Neuronal stem cell (in vitro differentiated cells): Measurements from ENCODE around the gene MSANTD3. TPM values are rescaled to one million over a fixed set of nuclear protein-coding genes. Genes with fewer than 3 reads are reported as not detected.
"Not testable (repeated sequence)": the region's sequence is repeated elsewhere in the genome, so short reads cannot be mapped to it uniquely, and the experiment has no call there.

Experiments
- DNase-seq: peaks from one replicate; pipeline ENCODE4 v3.0.0-alpha.2; 2013; ENCODE audit warnings: low spot score
- H2AFZ ChIP-seq: one replicate; pipeline ENCODE4 v1.6.1; 2013; ENCODE audit warnings: mild to moderate bottlenecking, low read length, inconsistent platforms
- H2AK5ac ChIP-seq: 2 replicates; pipeline ENCODE4 v1.6.1; 2013; ENCODE audit warnings: low read depth, mild to moderate bottlenecking, inconsistent platforms, low read length, moderate library complexity, mixed read lengths
- H2BK120ac ChIP-seq: 2 replicates; pipeline ENCODE4 v1.6.1; 2013; ENCODE audit warnings: low read depth, mild to moderate bottlenecking, inconsistent platforms, low read length, moderate library complexity, mixed read lengths
- H2BK12ac ChIP-seq: one replicate; pipeline ENCODE4 v1.6.1; 2013; ENCODE audit warnings: low read length, inconsistent platforms
- H2BK15ac ChIP-seq: 2 replicates; pipeline ENCODE4 v1.6.1; 2013; ENCODE audit warnings: mild to moderate bottlenecking, low read length, inconsistent platforms, mixed read lengths
- H2BK5ac ChIP-seq: one replicate; pipeline ENCODE4 v1.6.1; 2013; ENCODE audit warnings: inconsistent platforms, mild to moderate bottlenecking, low read length, moderate library complexity
- H3K14ac ChIP-seq: one replicate; pipeline ENCODE4 v1.6.1; 2013; ENCODE audit warnings: low read length, inconsistent platforms
- H3K18ac ChIP-seq: 2 replicates; pipeline ENCODE4 v1.6.1; 2013; ENCODE audit warnings: low read length, inconsistent platforms
- H3K23ac ChIP-seq: 2 replicates; pipeline ENCODE4 v1.6.1; 2013; ENCODE audit warnings: low read depth, mild to moderate bottlenecking, mixed read lengths, low read length, inconsistent platforms; ENCODE audit not compliant: poor library complexity
- H3K27ac ChIP-seq: replicated peaks from 3 replicates; pipeline ENCODE4 v1.5.1; 2013; ENCODE audit warnings: low read length, inconsistent platforms
- H3K27me3 ChIP-seq, 3 experiments: 2 replicates each; pipeline ENCODE4 v1.6.1; 2013; ENCODE audit warnings: low read length in 3 of 3, mild to moderate bottlenecking in 2 of 3, inconsistent platforms in 1 of 3, low read depth in 1 of 3, mixed read lengths in 1 of 3, moderate library complexity in 1 of 3; ENCODE audit not compliant: control insufficient read depth in 3 of 3, insufficient read depth in 3 of 3
- H3K36me3 ChIP-seq, 2 donors: replicated peaks in 1 of 2; 2 replicates each; pipeline ENCODE4 v1.6.1; 2013; ENCODE audit warnings: low read length in 2 of 2; ENCODE audit not compliant: control insufficient read depth in 2 of 2, insufficient read depth in 2 of 2
- H3K4ac ChIP-seq: 2 replicates; pipeline ENCODE4 v1.6.1; 2013; ENCODE audit warnings: inconsistent platforms, mild to moderate bottlenecking, low read length, moderate library complexity
- H3K4me1 ChIP-seq, 2 donors: 1 replicate in 1 of 2; 2 replicates in 1 of 2; pipeline ENCODE4 v1.6.1; 2013; ENCODE audit warnings: low read length in 2 of 2, low read depth in 1 of 2; ENCODE audit not compliant: control insufficient read depth in 2 of 2, insufficient read depth in 1 of 2
- H3K4me2 ChIP-seq: one replicate; pipeline ENCODE4 v1.6.1; 2013; ENCODE audit warnings: mild to moderate bottlenecking, low read length, inconsistent platforms; ENCODE audit not compliant: insufficient read depth, poor library complexity, severe bottlenecking
- H3K4me3 ChIP-seq, 2 donors: 2 replicates each; pipeline ENCODE4 v1.5.1; 2013; ENCODE audit warnings: low read length in 2 of 2, mild to moderate bottlenecking in 2 of 2, inconsistent platforms in 1 of 2, moderate library complexity in 1 of 2
- H3K79me1 ChIP-seq: one replicate; pipeline ENCODE4 v1.6.1; 2013; ENCODE audit warnings: low read depth, mild to moderate bottlenecking, inconsistent platforms, low read length, moderate library complexity
- H3K9ac ChIP-seq: one replicate; pipeline ENCODE4 v1.6.1; 2013; ENCODE audit warnings: mild to moderate bottlenecking, low read depth, low read length, inconsistent platforms; ENCODE audit not compliant: poor library complexity
- H3K9me3 ChIP-seq, 2 donors: replicated peaks in 1 of 2; 2 replicates each; pipeline versions ENCODE3 to v1.6.1; 2013; ENCODE audit warnings: low read length in 2 of 2, mild to moderate bottlenecking in 2 of 2, inconsistent platforms in 1 of 2, low read depth in 1 of 2, mixed read lengths in 1 of 2, moderate library complexity in 1 of 2; ENCODE audit not compliant: control insufficient read depth in 2 of 2, insufficient read depth in 1 of 2
- H4K8ac ChIP-seq: one replicate; pipeline ENCODE4 v1.6.1; 2013; ENCODE audit warnings: low read depth, mild to moderate bottlenecking, inconsistent platforms, low read length, moderate library complexity
- H4K91ac ChIP-seq: one replicate; pipeline ENCODE4 v1.6.1; 2013; ENCODE audit warnings: low read length, low read depth, mild to moderate bottlenecking, inconsistent platforms; ENCODE audit not compliant: poor library complexity
- WGBS, 2 donors: extraction: QIAGEN DNeasy Blood & Tissue Kit; methylation state at CpG; one replicate each; pipeline ENCODE4 v1.1.7; 2013; ENCODE audit warnings: missing lambda C conversion rate in 2 of 2, mixed read lengths in 1 of 2; ENCODE audit not compliant: insufficient read length in 2 of 2, insufficient replicate concordance in 1 of 2; ENCODE audit errors: extremely low coverage in 2 of 2; 5-methylcytosine and 5-hydroxymethylcytosine counted together
- polyA plus RNA-seq, 2 experiments: library from polyadenylated mRNA; stranded (reverse); fragments of 200-250 nt; gene quantifications; one replicate each; pipeline ENCODE4 v1.2.3, GENCODE V29; 2013

Gene MSANTD3, protein sequence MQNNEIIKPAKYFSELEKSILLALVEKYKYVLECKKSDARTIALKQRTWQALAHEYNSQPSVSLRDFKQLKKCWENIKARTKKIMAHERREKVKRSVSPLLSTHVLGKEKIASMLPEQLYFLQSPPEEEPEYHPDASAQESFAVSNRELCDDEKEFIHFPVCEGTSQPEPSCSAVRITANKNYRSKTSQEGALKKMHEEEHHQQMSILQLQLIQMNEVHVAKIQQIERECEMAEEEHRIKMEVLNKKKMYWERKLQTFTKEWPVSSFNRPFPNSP
- 42.3 TPM for polyA plus RNA-seq (2013, experiment 1 of 2)
- polyA plus RNA-seq (2013, experiment 2 of 2), result 43.4 TPM

DNA sequence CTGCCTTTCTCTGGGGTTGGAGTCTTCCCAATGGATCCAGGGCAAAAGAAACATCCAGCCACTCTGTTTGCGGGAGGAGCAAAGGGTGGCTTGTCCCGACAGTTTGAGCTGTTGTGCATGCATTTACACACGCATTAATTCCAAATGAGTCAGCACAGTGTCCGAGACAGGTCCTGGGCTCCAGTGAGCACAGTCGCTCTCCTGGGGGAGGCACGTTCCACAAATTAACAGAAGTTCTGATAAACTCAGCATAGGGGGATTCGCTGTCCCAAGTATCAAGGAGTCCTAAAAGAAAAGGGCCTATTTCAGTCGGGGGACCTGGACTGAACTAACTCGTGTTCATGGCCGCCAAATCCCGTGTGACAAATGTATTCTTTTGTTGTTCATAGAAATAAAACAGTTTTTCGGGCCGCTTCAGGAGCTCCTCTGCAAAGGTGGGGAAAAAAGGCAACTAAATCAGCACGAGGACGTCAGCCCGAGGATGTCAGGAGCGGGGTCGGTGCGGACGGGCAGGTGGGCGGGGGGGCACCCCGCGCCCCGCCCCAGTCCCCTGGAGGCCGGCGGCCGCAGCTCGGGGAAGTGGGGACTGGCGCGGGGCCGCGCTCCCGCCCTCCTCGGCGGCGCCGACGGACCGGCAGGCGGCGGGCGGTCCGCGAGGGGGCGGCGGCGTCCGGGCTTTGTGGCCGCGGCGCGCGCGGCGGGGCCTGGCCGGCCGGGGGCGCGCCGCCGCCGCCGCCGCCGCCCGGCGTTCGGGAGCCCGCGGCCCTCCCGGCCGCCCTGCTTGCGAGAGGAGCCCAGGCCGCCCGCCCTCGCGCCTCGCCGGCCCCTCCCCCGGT, at the start of gene MSANTD3:
Gene MSANTD3 (plus strand): TSS at position 614 of the 836 bp plus-strand sequence. CDS start 14,796 bp downstream, outside the sequence.
- Histone ChIP-seq H3K9me3 (no peaks in the 10 kb centered on the region), H3K4me2 (peak within 1 kb of the TSS; percentile 56), H2AK5ac (no peak within 1 kb of the TSS), H2AFZ (peak within 1 kb of the TSS; percentile 96), H3K4ac (no peak within 1 kb of the TSS), H4K91ac (no peak within 1 kb of the TSS), H2BK15ac (no peak within 1 kb of the TSS), H3K27ac (peak within 1 kb of the TSS; percentile 79), H3K79me1 (no peaks in the 10 kb centered on the region), H3K4me3 (peak within 1 kb of the TSS; percentile 89 to 97), H3K27me3 (no peaks in the 10 kb centered on the region), H2BK120ac (no peak within 1 kb of the TSS), H3K18ac (peak within 1 kb of the TSS; percentile 90), H3K23ac (no peak within 1 kb of the TSS), H2BK5ac (no peak within 1 kb of the TSS), H2BK12ac (no peak within 1 kb of the TSS), H3K9ac (peak within 1 kb of the TSS; percentile 74), H3K4me1 (peaks cover 6 to 8% of the 10 kb centered on the region in 2 donors), H3K14ac (no peak within 1 kb of the TSS), H4K8ac (no peak within 1 kb of the TSS), H3K36me3 (peaks cover 0 to 11% of the 10 kb centered on the region in 2 donors)
- DNase-seq, result peak; percentile 57
- no CpG with 5 or more reads among the region's 80 CpGs for WGBS, 2 donors

DNA sequence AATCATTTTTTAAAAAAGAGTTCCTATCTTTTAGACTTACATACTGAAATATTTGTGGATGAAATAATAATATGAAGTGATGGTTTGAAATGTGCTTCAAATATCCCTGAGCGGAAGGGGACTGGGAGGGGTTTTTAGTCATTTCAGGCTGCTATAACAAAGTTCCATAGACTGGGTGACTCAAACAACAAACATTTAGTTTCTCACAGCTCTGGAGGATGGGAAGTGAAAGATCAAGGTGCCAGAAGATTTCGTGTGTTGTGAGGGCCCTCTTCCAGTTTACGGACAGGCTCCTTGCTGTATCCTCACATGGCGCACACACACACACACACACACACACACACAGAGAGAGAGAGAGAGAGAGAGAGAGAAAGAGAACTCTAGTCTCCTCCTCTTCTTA, 47.1 kb upstream of the MSANTD3 start:
- Histone ChIP-seq H3K9me3 (peaks cover 2 to 15% of the 10 kb centered on the region in 2 donors), H3K18ac (no peak overlapping the region), H4K8ac (no peak overlapping the region), H3K79me1 (no peaks in the 10 kb centered on the region), H2BK120ac (no peak overlapping the region), H2BK15ac (no peak overlapping the region), H2BK12ac (no peak overlapping the region), H3K9ac (no peak overlapping the region), H3K27me3 (no peaks in the 10 kb centered on the region), H3K4ac (no peak overlapping the region), H3K4me1 (no peaks in the 10 kb centered on the region), H4K91ac (no peak overlapping the region), H2BK5ac (no peak overlapping the region), H3K27ac (no peak overlapping the region), H3K36me3 (peaks cover 2 to 9% of the 10 kb centered on the region in 2 donors), H2AFZ (no peak overlapping the region), H2AK5ac (no peak overlapping the region), H3K4me3 (no peak overlapping the region), H3K14ac (no peak overlapping the region), H3K23ac (no peak overlapping the region), H3K4me2 (no peak overlapping the region)
- DNase-seq, result no peak
- no CpG with 5 or more reads among the region's 4 CpGs for WGBS, 2 donors

DNA sequence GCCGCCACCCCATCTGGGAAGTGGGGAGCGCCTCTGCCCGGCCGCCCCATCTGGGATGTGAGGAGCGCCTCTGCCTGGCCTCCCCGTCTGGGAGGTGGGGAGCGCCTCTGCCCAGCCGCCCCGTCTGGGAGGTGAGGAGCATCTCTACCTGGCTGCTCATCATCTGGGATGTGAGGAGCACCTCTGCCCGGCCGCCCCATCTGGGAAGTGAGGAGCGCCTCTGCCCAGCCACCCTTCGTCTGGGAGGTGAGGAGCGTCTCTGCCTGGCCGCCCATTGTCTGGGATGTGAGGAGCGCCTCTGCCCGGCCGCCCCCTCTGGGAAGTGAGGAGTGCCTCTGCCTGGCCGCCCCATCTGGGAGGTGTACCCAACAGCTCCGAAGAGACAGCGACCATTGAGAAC, 34.0 kb upstream of the MSANTD3 start:
- H2AFZ ChIP-seq, H2AK5ac ChIP-seq, H3K14ac ChIP-seq, H3K79me1 ChIP-seq, H3K9ac ChIP-seq, H3K18ac ChIP-seq, H3K4ac ChIP-seq, H4K8ac ChIP-seq, H3K23ac ChIP-seq, H2BK5ac ChIP-seq, H3K4me1 ChIP-seq, H4K91ac ChIP-seq, H2BK12ac ChIP-seq, H2BK120ac ChIP-seq, H3K27ac ChIP-seq, H3K9me3 ChIP-seq, H3K4me3 ChIP-seq, H2BK15ac ChIP-seq, DNase-seq, H3K4me2 ChIP-seq, H3K27me3 ChIP-seq: not testable (repeated sequence)
- no CpG with 5 or more reads among the region's 21 CpGs for WGBS, 2 donors
- H3K36me3 ChIP-seq, result peaks cover 2 to 31% of the 10 kb centered on the region in 2 donors

DNA sequence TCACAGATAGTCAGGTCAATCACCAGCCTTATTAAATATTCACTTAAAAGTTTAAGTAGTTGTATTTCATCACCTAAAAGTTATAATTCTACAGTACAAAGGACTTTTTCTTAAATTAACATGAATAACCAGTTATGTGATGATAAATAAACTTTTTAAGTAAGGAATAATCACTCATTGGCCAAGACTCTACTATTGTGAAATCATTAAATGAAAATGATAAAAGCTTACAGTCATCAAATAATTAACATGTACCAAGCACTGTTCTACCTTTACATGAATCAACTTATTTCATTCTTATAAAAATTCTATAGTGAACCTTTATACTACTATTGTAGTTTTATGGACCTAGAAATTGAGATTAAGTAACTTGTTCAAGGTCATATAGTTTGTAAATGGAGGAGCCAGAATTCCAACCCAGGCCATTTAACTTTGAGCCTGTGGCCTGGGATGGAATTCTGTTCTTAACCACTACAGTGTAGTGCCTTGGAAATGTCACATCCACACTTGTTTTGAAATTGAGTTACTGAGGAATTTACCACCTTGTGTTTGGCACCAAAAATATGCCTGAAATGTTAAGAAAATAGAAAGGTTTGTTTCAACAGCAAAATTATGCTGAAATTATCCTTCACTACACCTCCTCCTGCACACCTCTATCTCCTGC, 32.8 kb upstream of the MSANTD3 start:
- Histone ChIP-seq H3K4me3 (no peak overlapping the region), H3K14ac (no peak overlapping the region), H3K27me3 (no peaks in the 10 kb centered on the region), H3K4me1 (no peaks in the 10 kb centered on the region), H2AFZ (no peak overlapping the region), H3K4me2 (no peak overlapping the region), H4K91ac (no peak overlapping the region), H3K79me1 (no peaks in the 10 kb centered on the region), H2BK15ac (no peak overlapping the region), H3K27ac (no peak overlapping the region), H4K8ac (no peak overlapping the region), H2BK12ac (no peak overlapping the region), H2BK5ac (no peak overlapping the region), H3K4ac (no peak overlapping the region), H3K36me3 (peaks cover 2 to 25% of the 10 kb centered on the region in 2 donors), H3K18ac (no peak overlapping the region), H2BK120ac (no peak overlapping the region), H3K23ac (no peak overlapping the region), H3K9me3 (peaks cover 3 to 4% of the 10 kb centered on the region in 2 donors), H2AK5ac (no peak overlapping the region), H3K9ac (no peak overlapping the region)
- no peak for DNase-seq
